HG02973 (cell line): ENCODE measurements around the gene CENPB.

Experiments
- ATAC-seq: cut with Tn5 transposase; IDR thresholded peaks from one replicate; pipeline ENCODE4 v1.9.1; 2021; ENCODE audit warnings: moderate library complexity; ENCODE audit not compliant: unreplicated experiment

CENPB gene

GRCh38 chr20:3751305-3751674 is 35.2 kb downstream of the CENPB start:
- ATAC-seq = no peak

- no peak for ATAC-seq
These were observed 36.6 kb downstream of the CENPB start for GRCh38 chr20:3749689-3750531.

GRCh38 chr20:3749087-3749688 is 37.4 kb downstream of the CENPB start:
- ATAC-seq = no peak

- no peak for ATAC-seq
These were observed 38.5 kb downstream of the CENPB start for GRCh38 chr20:3748073-3748472.

- no peak for ATAC-seq
These were observed 39.1 kb downstream of the CENPB start for GRCh38 chr20:3747471-3747870.

- ATAC-seq = no peak
These were observed 40.8 kb downstream of the CENPB start for GRCh38 chr20:3745686-3746173.

GRCh38 chr20:3744806-3745685 is 41.5 kb downstream of the CENPB start:
- ATAC-seq = peak; percentile 49

GRCh38 chr20:3744037-3744436 is 42.5 kb downstream of the CENPB start:
- ATAC-seq = no peak

- ATAC-seq = no peak
These were observed 43.3 kb downstream of the CENPB start for GRCh38 chr20:3743251-3743650.

GRCh38 chr20:3741836-3742458 is 44.6 kb downstream of the CENPB start:
- ATAC-seq = no peak

- ATAC-seq = no peak
These were observed 45.8 kb downstream of the CENPB start for GRCh38 chr20:3740615-3741301.

GRCh38 chr20:3739926-3740451 is 46.6 kb downstream of the CENPB start:
- ATAC-seq = no peak

- no peak for ATAC-seq
These were observed 47.2 kb downstream of the CENPB start for GRCh38 chr20:3739054-3739925.

GRCh38 chr20:3738111-3739053 is 48.2 kb downstream of the CENPB start:
- ATAC-seq = no peak

GRCh38 chr20:3735768-3736167 is 50.8 kb downstream of the CENPB start:
- ATAC-seq = no peak

GRCh38 chr20:3734111-3734843 is 52.3 kb downstream of the CENPB start:
- no peak for ATAC-seq
